Breast epithelium (tissue), 3 donors: ENCODE results near the gene POLD1.

ENCODE experiments used
- CTCF ChIP-seq, 3 donors: fragments of 450-650 bp; IDR thresholded peaks; one replicate each; pipeline ENCODE4 v1.5.1; 2016 to 2017; ENCODE audit warnings: antibody characterized with exemption in 3 of 3, mild to moderate bottlenecking in 3 of 3, moderate library complexity in 3 of 3
- POLR2A ChIP-seq: fragments of 450-650 bp; IDR thresholded peaks from one replicate; pipeline ENCODE4 v1.6.1; 2016; ENCODE audit warnings: antibody characterized with exemption, mild to moderate bottlenecking, moderate library complexity
- POLR2AphosphoS5 ChIP-seq, 3 donors: sonication (generic); formaldehyde crosslinking; IDR thresholded peaks; one replicate each; pipeline ENCODE4 v1.6.1; 2017; ENCODE audit warnings: antibody characterized with exemption in 3 of 3

- no peak for TF ChIP-seq CTCF (IDR thresholded peaks at IDR 0.05)
- TF ChIP-seq POLR2A = no peak
- no peak for TF ChIP-seq POLR2AphosphoS5 (IDR thresholded peaks at IDR 0.05)
These were observed 66.4 kb downstream of the POLD1 start for GRCh38 chr19:50450369-50451222.
